ENCODE measurements around the gene PPFIA3.

- peak; percentile 41 for TF ChIP-seq RAD21 (IDR thresholded peaks at IDR 0.05; ENCODE audit: low read length)
- no peak for TF ChIP-seq JUND (IDR thresholded peaks at IDR 0.05)
- no peak for TF ChIP-seq TAF1 (IDR thresholded peaks at IDR 0.05; ENCODE audit: borderline replicate concordance, low read depth, low read length)
- TF ChIP-seq GABPA (IDR thresholded peaks at IDR 0.05; ENCODE audit: low read depth), result no peak
- TF ChIP-seq, protein P1, sequence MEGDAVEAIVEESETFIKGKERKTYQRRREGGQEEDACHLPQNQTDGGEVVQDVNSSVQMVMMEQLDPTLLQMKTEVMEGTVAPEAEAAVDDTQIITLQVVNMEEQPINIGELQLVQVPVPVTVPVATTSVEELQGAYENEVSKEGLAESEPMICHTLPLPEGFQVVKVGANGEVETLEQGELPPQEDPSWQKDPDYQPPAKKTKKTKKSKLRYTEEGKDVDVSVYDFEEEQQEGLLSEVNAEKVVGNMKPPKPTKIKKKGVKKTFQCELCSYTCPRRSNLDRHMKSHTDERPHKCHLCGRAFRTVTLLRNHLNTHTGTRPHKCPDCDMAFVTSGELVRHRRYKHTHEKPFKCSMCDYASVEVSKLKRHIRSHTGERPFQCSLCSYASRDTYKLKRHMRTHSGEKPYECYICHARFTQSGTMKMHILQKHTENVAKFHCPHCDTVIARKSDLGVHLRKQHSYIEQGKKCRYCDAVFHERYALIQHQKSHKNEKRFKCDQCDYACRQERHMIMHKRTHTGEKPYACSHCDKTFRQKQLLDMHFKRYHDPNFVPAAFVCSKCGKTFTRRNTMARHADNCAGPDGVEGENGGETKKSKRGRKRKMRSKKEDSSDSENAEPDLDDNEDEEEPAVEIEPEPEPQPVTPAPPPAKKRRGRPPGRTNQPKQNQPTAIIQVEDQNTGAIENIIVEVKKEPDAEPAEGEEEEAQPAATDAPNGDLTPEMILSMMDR (IDR thresholded peaks at IDR 0.05), result peak; percentile 90
- no peak for TF ChIP-seq EP300 (IDR thresholded peaks at IDR 0.05; ENCODE audit: borderline replicate concordance in 1 of 2, low read depth in 1 of 2, low read length in 1 of 2)
- no peak for TF ChIP-seq RFX5 (IDR thresholded peaks at IDR 0.05; ENCODE audit: low read length)
- TF ChIP-seq, protein P2, sequence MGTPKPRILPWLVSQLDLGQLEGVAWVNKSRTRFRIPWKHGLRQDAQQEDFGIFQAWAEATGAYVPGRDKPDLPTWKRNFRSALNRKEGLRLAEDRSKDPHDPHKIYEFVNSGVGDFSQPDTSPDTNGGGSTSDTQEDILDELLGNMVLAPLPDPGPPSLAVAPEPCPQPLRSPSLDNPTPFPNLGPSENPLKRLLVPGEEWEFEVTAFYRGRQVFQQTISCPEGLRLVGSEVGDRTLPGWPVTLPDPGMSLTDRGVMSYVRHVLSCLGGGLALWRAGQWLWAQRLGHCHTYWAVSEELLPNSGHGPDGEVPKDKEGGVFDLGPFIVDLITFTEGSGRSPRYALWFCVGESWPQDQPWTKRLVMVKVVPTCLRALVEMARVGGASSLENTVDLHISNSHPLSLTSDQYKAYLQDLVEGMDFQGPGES (IDR thresholded peaks at IDR 0.05; ENCODE audit: low read depth, low read length), result no peak
- TF ChIP-seq NFIC (IDR thresholded peaks at IDR 0.05; ENCODE audit: borderline replicate concordance), result no peak
Observed at GRCh38 chr19:49106648-49107135, 12.7 kb upstream of the PPFIA3 start.
